Activated CD8-positive, alpha-beta memory T cell treated with anti-CD3 and anti-CD28 coated beads for 48 hours (primary cell): ENCODE data around the gene RUBCNL.

Experiments used
- DNase-seq, 3 experiments: peaks; one replicate each; pipeline ENCODE4 v3.0.0-alpha.2; 2020; ENCODE audit warnings: low read depth in 2 of 3, low spot score in 2 of 3

The RUBCNL gene

GRCh38 chr13:46313024-46313423 lies 74.0 kb downstream of the RUBCNL start:
- no peak for DNase-seq

DNA sequence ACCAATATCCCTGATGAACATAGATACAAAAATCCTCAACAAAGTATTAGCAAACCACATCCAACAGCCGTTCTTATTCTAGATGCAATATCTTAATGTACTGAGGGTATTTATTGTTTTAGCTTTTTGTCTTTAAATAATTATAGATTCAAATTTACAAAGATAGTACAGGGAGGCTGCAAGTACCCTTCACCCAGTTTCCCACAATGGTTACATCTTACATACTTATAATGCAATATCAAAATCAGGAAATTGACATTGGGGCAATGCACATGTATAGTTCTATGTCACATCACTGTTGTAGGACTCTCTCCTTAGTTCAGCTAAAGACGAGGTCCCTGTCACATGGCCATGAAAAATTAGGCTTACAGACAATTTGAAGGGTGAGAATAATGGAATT lies 75.8 kb downstream of the RUBCNL start:
- no peak for DNase-seq

DNA sequence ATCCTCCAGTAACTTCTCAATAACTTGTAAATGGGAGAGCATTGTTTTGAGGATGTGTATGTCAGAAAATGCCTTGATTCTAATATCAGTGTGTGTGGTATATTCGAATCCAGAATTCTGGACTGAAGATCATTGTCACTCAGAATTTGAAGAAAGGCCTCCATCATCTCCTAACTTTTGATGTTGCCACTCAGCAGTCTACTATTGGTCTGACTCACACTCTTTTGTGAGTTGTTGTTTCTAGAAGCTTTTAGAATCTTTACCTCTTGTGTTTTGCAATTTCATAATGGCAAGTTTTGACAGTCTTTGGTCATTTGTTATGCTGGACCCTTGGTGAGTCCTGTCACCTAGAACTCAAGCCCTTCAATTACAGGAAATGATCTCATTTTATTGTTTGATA lies 77.0 kb downstream of the RUBCNL start:
- no peak for DNase-seq

- no peak for DNase-seq
Measured at GRCh38 chr13:46307554-46307953, 79.5 kb downstream of the RUBCNL start.

DNA sequence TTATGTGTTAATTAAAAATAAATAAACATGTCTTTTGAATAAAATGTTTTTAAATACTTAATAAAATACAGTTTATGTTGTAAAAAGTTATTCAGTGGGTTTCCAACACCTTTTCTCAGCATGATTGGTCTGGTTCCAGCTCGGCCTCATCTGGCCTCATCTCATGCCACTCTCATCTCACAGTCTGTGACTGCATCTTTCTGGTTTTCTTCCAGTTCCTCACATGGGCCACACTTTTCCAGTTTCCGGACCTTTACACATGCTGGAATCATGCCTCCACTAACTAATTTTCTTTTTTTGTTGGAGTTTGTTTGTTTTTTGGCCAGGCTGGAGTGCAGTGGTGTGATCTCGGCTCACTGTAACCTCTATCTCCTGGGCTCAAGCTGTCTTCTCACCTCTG lies 82.5 kb downstream of the RUBCNL start:
- no peak for DNase-seq

- no peak for DNase-seq
Measured at GRCh38 chr13:46303742-46304385, 83.2 kb downstream of the RUBCNL start.

GRCh38 chr13:46297361-46297811 lies 89.7 kb downstream of the RUBCNL start:
- no peak for DNase-seq

- DNase-seq, result no peak
Measured at GRCh38 chr13:46296921-46297320, 90.1 kb downstream of the RUBCNL start.

- no peak for DNase-seq
Measured at GRCh38 chr13:46296115-46296822, 90.8 kb downstream of the RUBCNL start.

DNA sequence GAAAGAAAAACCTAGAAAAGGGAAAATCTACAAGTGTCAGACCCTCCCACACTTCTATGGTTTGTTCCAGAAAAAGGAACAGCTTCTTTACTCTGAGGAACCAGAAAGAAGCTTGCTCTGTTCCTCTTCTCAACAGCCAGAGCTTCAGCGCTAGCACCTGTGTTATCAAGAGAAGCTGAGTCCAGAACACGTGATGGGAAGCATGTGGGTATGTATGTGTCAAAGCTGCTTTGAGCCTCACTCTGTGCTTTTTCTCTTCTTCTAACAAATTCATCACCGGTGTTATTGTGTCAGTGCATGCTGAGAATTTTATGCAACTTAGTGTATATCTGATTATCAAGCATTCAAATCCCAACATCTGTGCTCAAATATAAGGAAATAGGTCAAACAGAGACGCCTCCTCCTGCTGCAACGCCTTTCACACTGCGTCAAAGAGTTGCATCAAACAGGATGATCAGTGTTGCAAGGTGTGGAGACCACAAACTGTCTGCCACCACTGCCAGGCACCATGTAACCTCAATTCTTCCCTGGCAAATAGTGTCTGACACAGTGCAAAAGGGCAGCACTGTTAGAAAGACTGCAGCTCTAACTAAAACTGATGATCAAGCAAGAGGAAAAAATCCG lies 91.4 kb downstream of the RUBCNL start:
- DNase-seq, result no peak

GRCh38 chr13:46293436-46293835 lies 93.6 kb downstream of the RUBCNL start:
- no peak for DNase-seq
